Peyer's patch (tissue), 4 donors: ENCODE measurements around the gene RBM17. TPM values are rescaled to one million over a fixed set of nuclear protein-coding genes. Genes with fewer than 3 reads are reported as not detected.
A peak's percentile ranks its signal among the peaks of the same experiment; 100 is the strongest.

Experiments
- DNase-seq, 3 donors: peaks; one replicate each; pipeline ENCODE4 v3.0.0-alpha.2; 2017 to 2019
- H3K27ac ChIP-seq, 4 donors: fragments of 200-600 bp; sonication (generic); one replicate each; pipeline ENCODE4 v1.5.1; 2016 to 2019
- H3K27me3 ChIP-seq, 2 donors: fragments of 200-600 bp; sonication (generic); one replicate each; pipeline ENCODE4 v1.5.1; 2019
- H3K36me3 ChIP-seq, 3 donors: fragments of 200-600 bp; sonication (generic); one replicate each; pipeline ENCODE4 v1.5.1; 2016 to 2019
- H3K4me1 ChIP-seq, 4 donors: fragments of 200-600 bp; sonication (generic); one replicate each; pipeline ENCODE4 v1.5.1; 2016 to 2019
- H3K4me3 ChIP-seq, 4 donors: fragments of 200-600 bp; sonication (generic); 1 replicate in 3 of 4; 2 replicates in 1 of 4; pipeline ENCODE4 v1.5.1; 2016 to 2019; ENCODE audit warnings: mild to moderate bottlenecking in 1 of 4
- H3K9me3 ChIP-seq, 4 donors: fragments of 200-600 bp; sonication (generic); one replicate each; pipeline ENCODE4 v1.5.1; 2016 to 2019; ENCODE audit warnings: mild to moderate bottlenecking in 1 of 4
- POLR2A ChIP-seq, 2 donors: fragments of 450-650 bp; IDR thresholded peaks; one replicate each; pipeline ENCODE4 v1.5.1; 2017; ENCODE audit warnings: antibody characterized with exemption in 2 of 2, mild to moderate bottlenecking in 2 of 2, moderate library complexity in 2 of 2
- total RNA-seq, 4 donors: library from RNA; depleted of rRNA; stranded (reverse); fragments of >200 nt; gene quantifications; one replicate each; pipeline ENCODE4 v1.1.0, GENCODE V29; 2016
- TF ChIP-seq, protein P1 (sequence below), 6 experiments: fragments of 450-650 bp in 4 of 6; fragments of 200-600 bp in 2 of 6; sonication (generic) in 1 of 6; IDR thresholded peaks; one replicate each; pipeline ENCODE4 v1.5.1; 2017 to 2019; ENCODE audit warnings: antibody characterized with exemption in 6 of 6, mild to moderate bottlenecking in 3 of 6, moderate library complexity in 1 of 6

The RBM17 gene
- total RNA-seq, 4 donors from 2014 or later, result 66.4 to 166 (median 101) TPM

DNA sequence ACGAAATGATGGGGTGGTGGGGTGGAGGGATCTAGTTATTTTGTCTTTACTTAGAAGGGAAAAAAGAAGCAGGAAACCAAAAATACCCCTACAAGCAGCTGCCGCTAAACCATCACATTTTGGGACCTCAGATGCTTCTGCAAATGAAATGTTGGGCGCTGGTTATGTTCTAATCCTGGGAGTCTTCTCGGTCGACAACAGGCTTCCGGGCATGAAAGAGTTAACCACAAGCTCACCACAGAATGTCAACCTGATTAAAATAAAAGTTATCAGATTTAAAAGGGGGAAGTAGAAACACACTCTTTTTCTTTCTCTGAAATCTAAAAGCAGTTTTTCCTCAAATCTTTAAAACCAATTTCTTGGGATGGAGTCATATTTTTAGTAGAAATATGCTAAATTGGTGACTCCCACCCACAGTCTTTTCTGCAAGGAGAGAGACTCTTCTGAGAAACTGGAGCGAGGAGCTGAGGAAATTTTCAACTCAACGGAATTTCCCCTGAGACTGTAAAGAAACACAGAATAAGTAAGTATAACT, 43.5 kb upstream of the RBM17 start:
- TF ChIP-seq, protein P1, sequence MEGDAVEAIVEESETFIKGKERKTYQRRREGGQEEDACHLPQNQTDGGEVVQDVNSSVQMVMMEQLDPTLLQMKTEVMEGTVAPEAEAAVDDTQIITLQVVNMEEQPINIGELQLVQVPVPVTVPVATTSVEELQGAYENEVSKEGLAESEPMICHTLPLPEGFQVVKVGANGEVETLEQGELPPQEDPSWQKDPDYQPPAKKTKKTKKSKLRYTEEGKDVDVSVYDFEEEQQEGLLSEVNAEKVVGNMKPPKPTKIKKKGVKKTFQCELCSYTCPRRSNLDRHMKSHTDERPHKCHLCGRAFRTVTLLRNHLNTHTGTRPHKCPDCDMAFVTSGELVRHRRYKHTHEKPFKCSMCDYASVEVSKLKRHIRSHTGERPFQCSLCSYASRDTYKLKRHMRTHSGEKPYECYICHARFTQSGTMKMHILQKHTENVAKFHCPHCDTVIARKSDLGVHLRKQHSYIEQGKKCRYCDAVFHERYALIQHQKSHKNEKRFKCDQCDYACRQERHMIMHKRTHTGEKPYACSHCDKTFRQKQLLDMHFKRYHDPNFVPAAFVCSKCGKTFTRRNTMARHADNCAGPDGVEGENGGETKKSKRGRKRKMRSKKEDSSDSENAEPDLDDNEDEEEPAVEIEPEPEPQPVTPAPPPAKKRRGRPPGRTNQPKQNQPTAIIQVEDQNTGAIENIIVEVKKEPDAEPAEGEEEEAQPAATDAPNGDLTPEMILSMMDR (IDR thresholded peaks at IDR 0.05), result no peak
- no peak for TF ChIP-seq POLR2A (IDR thresholded peaks at IDR 0.05)
- no peaks in the 10 kb centered on the region for H3K36me3 ChIP-seq
- H3K4me1 ChIP-seq, result peaks cover 0 to 16% (median 7%) of the 10 kb centered on the region in 4 donors
- no peaks in the 10 kb centered on the region for H3K27me3 ChIP-seq
- no peaks in the 10 kb centered on the region for H3K9me3 ChIP-seq
- DNase-seq, result peak in 1 of 3 donors; percentile 43
- peak overlapping the region in 1 of 4 donors; percentile 52 for H3K27ac ChIP-seq
- no peak overlapping the region for H3K4me3 ChIP-seq

DNA sequence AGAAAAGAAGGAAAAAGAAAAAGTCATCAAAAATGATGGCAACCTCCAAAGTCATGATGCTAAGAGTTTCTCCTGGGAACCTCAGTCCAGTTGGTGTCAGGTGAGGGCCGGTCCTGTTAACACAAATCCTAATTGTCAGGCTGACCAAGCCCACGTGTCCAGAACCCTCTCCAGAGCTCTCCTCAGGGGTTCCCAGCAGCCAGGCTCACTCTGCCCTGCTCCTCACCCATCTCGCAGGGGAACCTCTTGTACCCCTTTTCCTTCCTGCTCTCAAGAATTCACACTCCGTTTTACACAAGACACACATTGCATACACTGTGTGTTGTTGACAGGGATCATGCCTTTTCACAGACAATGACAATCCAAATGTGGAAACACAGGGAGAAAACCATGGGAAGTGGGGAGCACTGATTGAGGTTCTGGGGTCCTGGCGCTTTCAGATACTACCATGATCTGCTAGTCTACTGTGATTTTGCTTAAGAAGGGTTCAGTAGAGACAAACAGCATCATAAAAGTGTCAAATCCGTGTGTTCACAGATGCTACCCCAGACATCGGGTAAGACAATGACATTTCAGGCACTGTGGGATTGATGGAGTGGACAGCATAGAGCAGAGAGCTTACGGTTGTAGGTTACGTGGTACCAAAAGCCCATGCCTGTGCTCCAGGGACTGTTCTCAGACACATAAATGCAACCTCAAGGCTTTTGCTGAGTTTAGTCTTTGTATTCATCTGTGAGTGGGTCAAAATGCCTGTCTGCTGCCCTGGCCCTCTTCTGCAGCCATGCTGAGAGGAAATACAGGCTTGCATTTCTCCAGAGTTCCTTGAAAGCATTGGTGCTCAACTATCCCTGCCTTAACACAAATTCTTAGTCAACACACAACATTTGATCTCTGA, 42.7 kb upstream of the RBM17 start:
- DNase-seq, result peak in 1 of 3 donors; percentile 40
- H3K9me3 ChIP-seq, result no peaks in the 10 kb centered on the region
- H3K27ac ChIP-seq, result peak overlapping the region in 1 of 4 donors; percentile 52
- H3K27me3 ChIP-seq, result no peaks in the 10 kb centered on the region
- no peaks in the 10 kb centered on the region for H3K36me3 ChIP-seq
- TF ChIP-seq, protein P1 (IDR thresholded peaks at IDR 0.05), result no peak
- TF ChIP-seq POLR2A (IDR thresholded peaks at IDR 0.05), result no peak
- peaks cover 0 to 16% (median 7%) of the 10 kb centered on the region in 4 donors for H3K4me1 ChIP-seq
- H3K4me3 ChIP-seq, result no peak overlapping the region

DNA sequence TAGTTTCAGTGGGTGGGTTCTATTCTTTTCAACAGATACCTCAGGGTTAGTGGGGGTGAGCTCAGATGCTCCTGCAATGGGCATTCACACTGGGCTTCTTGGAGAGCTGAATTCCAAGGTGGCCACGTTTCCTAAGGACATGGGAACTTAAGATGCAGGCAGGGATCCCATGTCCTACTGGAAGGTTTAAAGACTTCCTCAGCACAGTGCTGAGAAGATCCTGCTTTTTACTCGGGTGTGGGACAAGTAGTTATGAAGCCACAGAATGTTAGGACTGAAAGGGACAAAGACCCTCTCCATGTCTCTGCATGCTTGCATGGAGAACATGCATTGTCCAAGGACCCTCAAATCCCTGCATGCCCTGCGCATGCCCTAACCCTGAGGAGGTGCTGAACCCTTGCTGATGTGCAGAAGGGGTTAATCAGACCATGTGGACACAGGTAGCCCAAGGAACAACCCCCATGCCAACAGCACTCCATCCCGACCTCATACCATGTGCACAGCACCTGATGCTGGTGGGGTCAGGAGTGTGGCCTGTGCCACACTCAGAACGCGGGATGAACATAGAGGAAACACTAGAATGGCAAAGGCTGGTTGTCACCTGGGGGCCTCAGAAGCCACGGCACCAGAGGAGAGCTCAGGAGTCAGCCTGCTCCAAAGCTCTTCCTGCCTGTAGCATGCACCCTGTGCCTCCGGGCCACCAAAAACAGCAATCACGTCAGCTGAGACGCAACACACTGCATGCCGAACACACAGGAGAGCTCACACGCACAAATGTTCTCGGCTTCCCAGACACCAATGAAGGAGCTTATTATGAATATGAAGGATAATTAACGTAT, 41.8 kb upstream of the RBM17 start:
- Histone ChIP-seq H3K9me3 (no peaks in the 10 kb centered on the region), H3K4me3 (no peak overlapping the region), H3K27me3 (no peaks in the 10 kb centered on the region), H3K36me3 (no peaks in the 10 kb centered on the region), H3K27ac (peak overlapping the region in 1 of 4 donors; percentile 52), H3K4me1 (peaks cover 0 to 22% (median 9%) of the 10 kb centered on the region in 4 donors)
- DNase-seq, result peak in 1 of 3 donors; percentile 39
- TF ChIP-seq, protein P1 (IDR thresholded peaks at IDR 0.05), result no peak
- no peak for TF ChIP-seq POLR2A (IDR thresholded peaks at IDR 0.05)

DNA sequence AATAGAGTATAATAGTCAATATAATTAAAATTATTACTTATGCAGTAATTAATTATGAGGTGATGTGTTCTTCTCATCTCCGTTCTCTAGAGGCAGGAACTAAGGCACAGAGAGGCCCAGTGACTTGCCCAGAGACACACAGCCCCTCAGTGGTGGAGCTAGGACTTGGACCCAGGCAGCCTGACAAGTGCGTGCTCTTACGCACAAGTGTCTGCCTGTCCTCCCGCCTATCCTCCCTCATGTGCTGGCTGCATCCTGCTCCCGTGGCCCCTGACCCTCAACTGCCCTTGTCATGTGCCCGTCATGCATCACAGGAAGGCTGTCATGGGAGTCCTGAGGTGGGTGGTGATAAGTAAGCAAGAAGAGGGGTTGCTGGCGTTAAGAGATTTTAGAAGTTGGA, 41.0 kb upstream of the RBM17 start:
- DNase-seq, result peak in 2 of 3 donors; percentile 16 to 37
- Histone ChIP-seq H3K4me3 (no peak overlapping the region), H3K9me3 (no peaks in the 10 kb centered on the region), H3K27ac (peak overlapping the region in 1 of 4 donors; percentile 87), H3K27me3 (no peaks in the 10 kb centered on the region), H3K36me3 (no peaks in the 10 kb centered on the region), H3K4me1 (peaks cover 0 to 25% (median 11%) of the 10 kb centered on the region in 4 donors)
- TF ChIP-seq POLR2A (IDR thresholded peaks at IDR 0.05), result no peak
- TF ChIP-seq, protein P1 (IDR thresholded peaks at IDR 0.05), result no peak

DNA sequence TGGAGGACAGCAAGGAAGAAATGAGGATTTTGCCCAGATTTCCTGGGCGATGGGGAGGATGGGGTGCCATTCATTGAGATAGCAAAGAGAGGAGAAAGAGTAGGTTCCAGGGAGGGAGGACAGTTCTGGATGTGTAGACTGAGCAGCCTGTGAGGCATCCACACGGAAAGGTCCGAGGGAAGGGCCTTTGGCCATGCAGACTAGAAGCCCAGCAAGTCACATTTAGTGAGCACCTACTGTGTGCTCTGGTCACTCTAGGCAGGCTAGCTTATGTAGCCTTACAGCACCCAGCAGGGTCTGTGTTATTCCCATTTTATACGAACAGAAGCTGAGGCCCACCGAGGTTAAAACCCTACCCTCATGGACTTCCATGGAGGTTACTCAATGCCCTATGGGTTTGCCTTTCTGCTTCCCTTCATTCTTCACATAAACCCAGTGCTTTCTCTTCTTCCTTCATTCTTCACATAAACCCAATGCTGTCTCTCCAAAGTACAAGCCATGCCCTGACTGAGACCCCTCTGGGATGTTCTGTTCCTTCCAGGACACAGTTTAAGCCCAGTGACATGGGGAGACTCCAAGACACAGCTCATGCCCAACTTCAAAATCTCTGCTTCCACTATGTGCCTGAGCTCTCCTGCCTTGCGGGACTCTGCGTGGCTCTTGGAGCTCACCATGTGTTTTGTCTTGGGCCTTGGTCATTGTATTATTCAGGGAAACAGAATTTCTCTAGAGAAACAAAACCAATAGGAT, 40.4 kb upstream of the RBM17 start:
- no peak for DNase-seq

More for the DNA sequence above, 40.4 kb upstream of the RBM17 start:
- H3K4me1 ChIP-seq, result peaks cover under 1 to 25% (median 17%) of the 10 kb centered on the region in 4 donors
- no peaks in the 10 kb centered on the region for H3K9me3 ChIP-seq
- TF ChIP-seq, protein P1 (IDR thresholded peaks at IDR 0.05), result no peak
- no peak for TF ChIP-seq POLR2A (IDR thresholded peaks at IDR 0.05)
- no peaks in the 10 kb centered on the region for H3K27me3 ChIP-seq
- H3K36me3 ChIP-seq, result no peaks in the 10 kb centered on the region
- H3K4me3 ChIP-seq, result no peak overlapping the region
- peak overlapping the region in 2 of 4 donors; percentile 69 to 87 for H3K27ac ChIP-seq
